MCF 10A (cell line): Measurements from ENCODE around the gene RFX6. TPM values are rescaled to one million over a fixed set of nuclear protein-coding genes. Genes with fewer than 3 reads are reported as not detected.

Source experiments
- total RNA-seq: library from RNA; stranded (reverse); gene quantifications from 2 replicates; pipeline ENCODE4 v1.2.3, GENCODE V29; 2022

The RFX6 gene
- total RNA-seq, 1 experiment from 2014 or later, result not detected

Other genes with a start within 250 kb of the RFX6 start
- 18.4 and 21.2 TPM in 2 replicates for gene ZUP1, start 208.5 kb upstream of the RFX6 start, total RNA-seq
- 6.0 and 7.3 TPM in 2 replicates for gene KPNA5, start 196.0 kb upstream of the RFX6 start, total RNA-seq
- gene FAM162B, start 111.5 kb upstream of the RFX6 start, total RNA-seq, result not detected in 2 replicates
- gene GPRC6A, start 48.2 kb upstream of the RFX6 start, total RNA-seq, result not detected in 2 replicates